ENCODE measurements around the gene DLGAP3. TPM values are rescaled to one million over a fixed set of nuclear protein-coding genes. Genes with fewer than 3 reads are reported as not detected.

DLGAP3 gene, protein sequence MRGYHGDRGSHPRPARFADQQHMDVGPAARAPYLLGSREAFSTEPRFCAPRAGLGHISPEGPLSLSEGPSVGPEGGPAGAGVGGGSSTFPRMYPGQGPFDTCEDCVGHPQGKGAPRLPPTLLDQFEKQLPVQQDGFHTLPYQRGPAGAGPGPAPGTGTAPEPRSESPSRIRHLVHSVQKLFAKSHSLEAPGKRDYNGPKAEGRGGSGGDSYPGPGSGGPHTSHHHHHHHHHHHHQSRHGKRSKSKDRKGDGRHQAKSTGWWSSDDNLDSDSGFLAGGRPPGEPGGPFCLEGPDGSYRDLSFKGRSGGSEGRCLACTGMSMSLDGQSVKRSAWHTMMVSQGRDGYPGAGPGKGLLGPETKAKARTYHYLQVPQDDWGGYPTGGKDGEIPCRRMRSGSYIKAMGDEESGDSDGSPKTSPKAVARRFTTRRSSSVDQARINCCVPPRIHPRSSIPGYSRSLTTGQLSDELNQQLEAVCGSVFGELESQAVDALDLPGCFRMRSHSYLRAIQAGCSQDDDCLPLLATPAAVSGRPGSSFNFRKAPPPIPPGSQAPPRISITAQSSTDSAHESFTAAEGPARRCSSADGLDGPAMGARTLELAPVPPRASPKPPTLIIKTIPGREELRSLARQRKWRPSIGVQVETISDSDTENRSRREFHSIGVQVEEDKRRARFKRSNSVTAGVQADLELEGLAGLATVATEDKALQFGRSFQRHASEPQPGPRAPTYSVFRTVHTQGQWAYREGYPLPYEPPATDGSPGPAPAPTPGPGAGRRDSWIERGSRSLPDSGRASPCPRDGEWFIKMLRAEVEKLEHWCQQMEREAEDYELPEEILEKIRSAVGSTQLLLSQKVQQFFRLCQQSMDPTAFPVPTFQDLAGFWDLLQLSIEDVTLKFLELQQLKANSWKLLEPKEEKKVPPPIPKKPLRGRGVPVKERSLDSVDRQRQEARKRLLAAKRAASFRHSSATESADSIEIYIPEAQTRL
- 0.18 TPM for polyA plus RNA-seq (2012; ENCODE audit: low read depth, missing spikeins)

DNA sequence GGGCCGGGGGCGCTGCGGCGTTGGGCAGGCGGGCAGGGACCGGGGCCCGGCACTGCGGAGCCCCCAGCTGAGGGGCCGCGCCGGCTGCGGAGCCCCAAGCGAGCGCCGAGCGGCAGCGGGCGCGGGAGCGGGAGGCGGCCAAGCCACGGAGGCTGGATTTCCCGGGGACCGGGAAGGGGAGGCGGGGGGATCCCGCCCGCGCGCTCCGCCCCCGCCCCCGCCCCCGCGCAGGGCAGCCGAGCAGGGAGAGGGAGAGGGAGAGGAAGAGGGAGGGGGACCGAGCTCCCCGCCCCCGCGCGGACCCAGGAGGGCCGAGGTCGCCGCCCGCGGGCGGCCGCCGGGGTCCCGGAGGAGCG, at the start of gene DLGAP3:
DLGAP3 (minus strand) TSS at position 154 of the 356 bp plus-strand sequence. CDS start 24,267 bp downstream, outside the sequence.
- DNase-seq (ENCODE audit: insufficient read length, low spot score) (no peak), FAIRE-seq (no peak)
- TF ChIP-seq SPI1 (IDR thresholded peaks at IDR 0.05; ENCODE audit: low read depth, low read length): no peak
- no peak for TF ChIP-seq TAF1 (IDR thresholded peaks at IDR 0.05; ENCODE audit: low read depth, low read length)
- TF ChIP-seq POU2F2 (IDR thresholded peaks at IDR 0.05; ENCODE audit: low read depth, low read length): no peak
- no peak for TF ChIP-seq POLR2AphosphoS5 (IDR thresholded peaks at IDR 0.05; ENCODE audit: low read depth, low read length)
- TF ChIP-seq POLR2A (IDR thresholded peaks at IDR 0.05; ENCODE audit: low read depth, low read length): no peak
- no peak for TF ChIP-seq PAX5 (IDR thresholded peaks at IDR 0.05; ENCODE audit: insufficient read depth, low read length, severe bottlenecking)

DNA sequence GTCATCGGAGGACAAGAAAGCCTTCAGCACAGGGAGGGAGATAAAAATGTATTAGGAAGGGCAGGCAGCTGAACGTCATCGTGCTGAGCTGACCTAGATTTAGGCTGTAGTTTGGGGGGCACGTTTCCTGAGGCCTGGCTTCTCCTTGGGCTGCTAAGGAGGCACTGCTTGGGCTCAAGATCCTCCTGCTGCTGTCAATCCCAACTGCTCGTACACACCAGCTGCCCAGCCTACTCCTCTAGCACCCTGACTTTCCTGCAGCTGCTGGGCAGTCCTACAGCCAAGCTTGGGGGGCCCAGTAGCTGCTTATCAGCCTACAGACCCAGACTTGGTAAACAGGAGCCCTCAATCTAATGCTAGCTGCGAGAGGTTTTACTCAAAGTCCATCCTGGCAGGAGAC, 49.5 kb upstream of the DLGAP3 start:
- DNase-seq (ENCODE audit: insufficient read length, low spot score) (no peak), FAIRE-seq (no peak)
- TF ChIP-seq POLR2A (IDR thresholded peaks at IDR 0.05; ENCODE audit: low read depth, low read length) (no peak), POLR2AphosphoS5 (IDR thresholded peaks at IDR 0.05; ENCODE audit: low read depth, low read length) (no peak), TAF1 (IDR thresholded peaks at IDR 0.05; ENCODE audit: low read depth, low read length) (no peak), PAX5 (IDR thresholded peaks at IDR 0.05; ENCODE audit: insufficient read depth, low read length, severe bottlenecking) (no peak), SPI1 (IDR thresholded peaks at IDR 0.05; ENCODE audit: low read depth, low read length) (no peak), POU2F2 (IDR thresholded peaks at IDR 0.05; ENCODE audit: low read depth, low read length) (no peak)

DNA sequence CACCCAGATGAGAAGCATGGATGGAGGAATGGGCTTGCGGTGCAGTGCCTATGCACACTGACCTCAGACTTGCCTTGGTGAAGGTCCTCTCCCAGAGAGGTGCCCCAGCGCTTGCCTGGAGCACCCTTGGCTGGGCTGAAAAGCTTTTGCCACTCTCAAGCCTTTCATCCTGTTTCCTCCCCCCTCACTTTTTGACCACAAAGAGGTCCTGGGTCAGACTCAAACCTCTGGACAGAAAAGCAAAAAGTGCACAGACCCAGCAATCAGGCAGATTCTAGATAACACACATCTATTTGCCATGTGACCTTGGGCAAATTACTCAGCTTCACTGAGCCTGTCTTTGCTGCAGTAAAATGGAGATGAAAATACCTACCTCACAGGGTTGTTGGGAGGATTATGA, 48.4 kb upstream of the DLGAP3 start:
- TF ChIP-seq POLR2AphosphoS5 (IDR thresholded peaks at IDR 0.05; ENCODE audit: low read depth, low read length) (no peak), POLR2A (IDR thresholded peaks at IDR 0.05; ENCODE audit: low read depth, low read length) (no peak), TAF1 (IDR thresholded peaks at IDR 0.05; ENCODE audit: low read depth, low read length) (no peak), SPI1 (IDR thresholded peaks at IDR 0.05; ENCODE audit: low read depth, low read length) (no peak), POU2F2 (IDR thresholded peaks at IDR 0.05; ENCODE audit: low read depth, low read length) (no peak), PAX5 (IDR thresholded peaks at IDR 0.05; ENCODE audit: insufficient read depth, low read length, severe bottlenecking) (no peak)
- DNase-seq (ENCODE audit: insufficient read length, low spot score) (no peak), FAIRE-seq (no peak)

DNA sequence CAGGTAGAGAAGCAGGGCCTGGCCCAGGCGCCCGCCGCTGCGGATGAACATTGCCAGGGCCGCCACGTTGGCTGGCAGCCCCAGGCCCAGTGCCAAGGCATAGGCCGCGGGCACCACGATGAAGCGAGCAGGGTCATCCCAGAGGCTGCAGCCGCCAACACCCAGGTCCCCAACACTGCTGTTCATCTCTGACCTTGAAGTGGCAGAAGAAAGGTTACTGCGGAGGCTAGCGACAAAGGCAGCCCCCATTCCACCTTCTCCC, 47.7 kb upstream of the DLGAP3 start:
- TF ChIP-seq PAX5 (IDR thresholded peaks at IDR 0.05; ENCODE audit: insufficient read depth, low read length, severe bottlenecking): no peak
- no peak for TF ChIP-seq POLR2AphosphoS5 (IDR thresholded peaks at IDR 0.05; ENCODE audit: low read depth, low read length)
- TF ChIP-seq POU2F2 (IDR thresholded peaks at IDR 0.05; ENCODE audit: low read depth, low read length): no peak
- TF ChIP-seq TAF1 (IDR thresholded peaks at IDR 0.05; ENCODE audit: low read depth, low read length): no peak
- TF ChIP-seq POLR2A (IDR thresholded peaks at IDR 0.05; ENCODE audit: low read depth, low read length): no peak
- TF ChIP-seq SPI1 (IDR thresholded peaks at IDR 0.05; ENCODE audit: low read depth, low read length): no peak
- DNase-seq (ENCODE audit: insufficient read length, low spot score): no peak
- FAIRE-seq: no peak

DNA sequence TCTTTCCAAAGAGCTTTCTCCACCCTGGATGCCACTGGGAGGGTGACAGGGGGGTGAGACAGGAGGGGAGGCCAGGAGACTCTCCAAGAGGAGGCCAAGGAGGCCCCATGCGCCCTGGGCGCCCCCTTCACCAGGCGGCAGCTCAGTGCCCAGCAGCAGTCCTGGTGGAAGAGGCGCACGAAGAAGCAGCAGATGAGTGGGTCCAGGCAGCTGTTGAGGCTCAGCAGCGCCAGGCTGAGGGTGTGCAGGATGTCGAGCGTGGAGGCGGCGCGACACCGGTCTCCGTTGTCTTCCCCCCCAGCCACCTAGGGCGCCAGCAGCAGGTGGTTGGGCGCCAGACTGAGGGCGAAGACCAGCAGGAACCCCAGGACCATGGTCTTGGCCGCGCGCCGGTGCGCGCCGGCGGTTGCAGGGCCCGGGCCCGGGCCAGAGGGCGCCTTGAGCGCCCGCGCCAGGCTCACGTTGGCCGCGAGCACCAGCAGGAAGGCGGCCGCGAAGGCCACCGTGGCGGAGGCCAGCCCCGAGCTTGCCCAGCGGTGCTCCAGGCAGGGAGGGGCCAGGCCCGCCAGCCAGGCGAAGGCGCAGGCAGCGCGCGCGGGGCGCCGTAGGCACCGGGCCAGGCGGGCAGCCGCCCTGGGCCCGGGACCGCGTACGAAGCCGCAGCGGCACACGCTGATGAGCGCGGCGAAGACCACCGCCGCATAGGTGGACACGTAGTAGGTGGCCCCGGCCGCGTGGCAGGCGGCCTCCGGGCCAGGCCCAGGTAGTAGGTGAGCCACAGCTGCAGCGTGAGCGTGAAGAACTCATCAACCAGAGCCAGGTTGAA, 47.1 kb upstream of the DLGAP3 start:
- no peak for TF ChIP-seq TAF1 (IDR thresholded peaks at IDR 0.05; ENCODE audit: low read depth, low read length)
- TF ChIP-seq POLR2A (IDR thresholded peaks at IDR 0.05; ENCODE audit: low read depth, low read length): no peak
- no peak for TF ChIP-seq PAX5 (IDR thresholded peaks at IDR 0.05; ENCODE audit: insufficient read depth, low read length, severe bottlenecking)
- no peak for TF ChIP-seq SPI1 (IDR thresholded peaks at IDR 0.05; ENCODE audit: low read depth, low read length)
- no peak for TF ChIP-seq POLR2AphosphoS5 (IDR thresholded peaks at IDR 0.05; ENCODE audit: low read depth, low read length)
- TF ChIP-seq POU2F2 (IDR thresholded peaks at IDR 0.05; ENCODE audit: low read depth, low read length): no peak
- no peak for DNase-seq (ENCODE audit: insufficient read length, low spot score)
- no peak for FAIRE-seq

DNA sequence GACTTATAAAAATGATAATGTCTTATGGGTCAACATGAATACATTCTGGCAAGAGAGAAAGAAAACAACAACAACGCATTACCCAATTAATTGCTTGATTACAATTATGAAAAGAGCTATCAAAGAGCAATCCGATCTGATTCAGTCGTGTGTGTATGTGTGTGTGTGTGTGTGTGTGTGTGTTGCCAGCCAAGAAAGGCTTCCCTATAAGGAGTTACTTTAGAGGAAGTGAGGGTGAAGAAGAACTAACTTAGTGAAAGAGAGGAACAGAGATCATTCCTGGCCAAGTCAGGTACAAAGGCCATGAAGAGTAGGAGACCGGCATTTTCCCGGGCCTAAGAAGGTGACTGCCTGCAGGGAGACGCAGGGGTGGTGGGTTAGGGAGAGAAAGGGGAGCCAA, 46.3 kb upstream of the DLGAP3 start:
- DNase-seq (ENCODE audit: insufficient read length, low spot score): no peak
- TF ChIP-seq POU2F2 (IDR thresholded peaks at IDR 0.05; ENCODE audit: low read depth, low read length) (no peak), SPI1 (IDR thresholded peaks at IDR 0.05; ENCODE audit: low read depth, low read length) (no peak), POLR2AphosphoS5 (IDR thresholded peaks at IDR 0.05; ENCODE audit: low read depth, low read length) (no peak), TAF1 (IDR thresholded peaks at IDR 0.05; ENCODE audit: low read depth, low read length) (no peak), POLR2A (IDR thresholded peaks at IDR 0.05; ENCODE audit: low read depth, low read length) (no peak), PAX5 (IDR thresholded peaks at IDR 0.05; ENCODE audit: insufficient read depth, low read length, severe bottlenecking) (no peak)
- FAIRE-seq: no peak

DNA sequence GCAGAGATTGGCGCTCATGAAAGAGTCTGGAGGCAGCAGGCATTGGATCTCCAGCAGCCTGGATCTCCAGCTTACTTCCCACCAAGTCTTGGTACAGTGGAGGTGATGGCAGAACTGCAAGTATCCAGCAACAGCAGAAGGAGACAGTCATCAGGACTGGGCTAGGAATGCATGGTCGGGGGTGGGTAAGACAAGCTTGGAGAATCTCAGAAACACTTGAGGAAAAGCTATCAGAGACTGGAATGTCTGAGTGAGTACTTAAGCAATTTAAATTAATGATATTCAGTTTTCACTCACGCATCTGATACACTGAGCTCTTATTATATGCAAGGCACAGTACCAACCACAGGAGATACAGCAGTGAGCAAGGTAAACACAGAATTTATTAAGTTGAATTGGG, 45.9 kb upstream of the DLGAP3 start:
- no peak for DNase-seq (ENCODE audit: insufficient read length, low spot score)
- no peak for TF ChIP-seq TAF1 (IDR thresholded peaks at IDR 0.05; ENCODE audit: low read depth, low read length)
- TF ChIP-seq POLR2A (IDR thresholded peaks at IDR 0.05; ENCODE audit: low read depth, low read length): no peak
- no peak for TF ChIP-seq POLR2AphosphoS5 (IDR thresholded peaks at IDR 0.05; ENCODE audit: low read depth, low read length)
- no peak for TF ChIP-seq SPI1 (IDR thresholded peaks at IDR 0.05; ENCODE audit: low read depth, low read length)
- TF ChIP-seq POU2F2 (IDR thresholded peaks at IDR 0.05; ENCODE audit: low read depth, low read length): no peak
- no peak for TF ChIP-seq PAX5 (IDR thresholded peaks at IDR 0.05; ENCODE audit: insufficient read depth, low read length, severe bottlenecking)

DNA sequence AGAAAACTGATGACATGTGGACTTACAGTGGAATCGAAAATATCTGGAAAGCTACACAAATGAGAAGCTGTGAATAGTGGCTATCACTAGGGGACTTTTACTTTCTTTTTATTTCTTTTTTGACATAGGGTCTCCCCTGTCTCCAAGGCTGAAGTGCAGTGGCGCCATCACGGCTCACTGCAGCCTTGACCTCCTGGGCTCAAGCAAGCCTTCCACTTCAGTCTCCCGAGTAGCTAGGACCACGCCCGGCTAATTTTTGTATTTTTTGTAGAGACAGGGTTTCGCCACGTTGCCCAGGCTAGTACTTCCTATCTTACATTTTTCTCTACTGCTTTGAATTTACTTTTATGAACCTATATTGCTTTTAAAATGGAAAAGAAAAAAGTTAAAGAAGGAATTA, 45.2 kb upstream of the DLGAP3 start:
- FAIRE-seq (no peak), DNase-seq (ENCODE audit: insufficient read length, low spot score) (no peak)
- TF ChIP-seq TAF1 (IDR thresholded peaks at IDR 0.05; ENCODE audit: low read depth, low read length): no peak
- TF ChIP-seq PAX5 (IDR thresholded peaks at IDR 0.05; ENCODE audit: insufficient read depth, low read length, severe bottlenecking): no peak
- no peak for TF ChIP-seq POU2F2 (IDR thresholded peaks at IDR 0.05; ENCODE audit: low read depth, low read length)
- TF ChIP-seq POLR2AphosphoS5 (IDR thresholded peaks at IDR 0.05; ENCODE audit: low read depth, low read length): no peak
- no peak for TF ChIP-seq SPI1 (IDR thresholded peaks at IDR 0.05; ENCODE audit: low read depth, low read length)
- TF ChIP-seq POLR2A (IDR thresholded peaks at IDR 0.05; ENCODE audit: low read depth, low read length): no peak

More for the DNA sequence above, 45.9 kb upstream of the DLGAP3 start:
- no peak for FAIRE-seq
